Suprapubic skin (tissue), 4 donors: ENCODE results near the gene ZNF14. TPM values are rescaled to one million over a fixed set of nuclear protein-coding genes. Genes with fewer than 3 reads are reported as not detected.

ENCODE experiments used
- DNase-seq, 2 donors: peaks; one replicate each; pipeline ENCODE4 v3.0.0-alpha.2; 2019; ENCODE audit warnings: low spot score in 2 of 2
- H3K27ac ChIP-seq: fragments of 200-600 bp; sonication (generic); one replicate; pipeline ENCODE4 v1.5.1; 2019
- H3K27me3 ChIP-seq: fragments of 200-600 bp; sonication (generic); one replicate; pipeline ENCODE4 v1.5.1; 2019
- H3K36me3 ChIP-seq: fragments of 200-600 bp; sonication (generic); one replicate; pipeline ENCODE4 v1.5.1; 2019
- H3K4me1 ChIP-seq: fragments of 200-600 bp; sonication (generic); one replicate; pipeline ENCODE4 v1.5.1; 2019
- H3K4me3 ChIP-seq: fragments of 200-600 bp; sonication (generic); one replicate; pipeline ENCODE4 v1.5.1; 2019; ENCODE audit warnings: mild to moderate bottlenecking
- H3K9me3 ChIP-seq: fragments of 200-600 bp; sonication (generic); one replicate; pipeline ENCODE4 v1.5.1; 2019
- CTCF ChIP-seq, 2 donors: fragments of 200-600 bp in 1 of 2; fragments of 450-650 bp in 1 of 2; sonication (generic) in 1 of 2; IDR thresholded peaks; one replicate each; pipeline ENCODE4 v1.5.1; 2016 to 2019; ENCODE audit warnings: antibody characterized with exemption in 2 of 2, mild to moderate bottlenecking in 1 of 2, moderate library complexity in 1 of 2
- EP300 ChIP-seq: sonication (generic); formaldehyde crosslinking; IDR thresholded peaks from one replicate; pipeline ENCODE4 v1.6.1; 2017; ENCODE audit warnings: antibody characterized with exemption
- POLR2A ChIP-seq, 2 donors: fragments of 450-650 bp; IDR thresholded peaks; one replicate each; pipeline ENCODE4 v1.6.1; 2017; ENCODE audit warnings: antibody characterized with exemption in 2 of 2, mild to moderate bottlenecking in 2 of 2, moderate library complexity in 2 of 2
- POLR2AphosphoS5 ChIP-seq, 3 donors: sonication (generic); formaldehyde crosslinking; IDR thresholded peaks; one replicate each; pipeline ENCODE4 v1.6.1; 2017; ENCODE audit warnings: antibody characterized with exemption in 3 of 3
- WGBS: methylation state at CpG from one replicate; pipeline ENCODE4 v1.1.5; 2018; 5-methylcytosine and 5-hydroxymethylcytosine counted together
- total RNA-seq, 4 donors: library from RNA; depleted of rRNA; stranded (reverse); fragments of >200 nt; gene quantifications; one replicate each; pipeline ENCODE4 v1.1.0, GENCODE V29; 2016

The ZNF14 gene
- total RNA-seq, 4 donors from 2014 or later = 4.9 to 12.3 (median 6.1) TPM

- no peak overlapping the region for H3K27ac ChIP-seq
- H3K4me1 ChIP-seq = no peaks in the 10 kb centered on the region
- no peaks in the 10 kb centered on the region for H3K9me3 ChIP-seq
- DNase-seq = no peak
- H3K27me3 ChIP-seq = no peaks in the 10 kb centered on the region
- no peak overlapping the region for H3K4me3 ChIP-seq
- no peak for TF ChIP-seq POLR2A (IDR thresholded peaks at IDR 0.05)
- no peak for TF ChIP-seq POLR2AphosphoS5 (IDR thresholded peaks at IDR 0.05)
- TF ChIP-seq CTCF (IDR thresholded peaks at IDR 0.05) = no peak
- TF ChIP-seq EP300 = no peak
- no peaks in the 10 kb centered on the region for H3K36me3 ChIP-seq
- 83% methylated on average over 8 of the region's 8 CpGs for WGBS
Measured at GRCh38 chr19:19737559-19738332, 4.8 kb upstream of the ZNF14 start.

- peaks cover 43% of the 10 kb centered on the region for H3K9me3 ChIP-seq
- no peak for DNase-seq
- WGBS = 97% methylated on average over 2 of the region's 2 CpGs
- no peak for TF ChIP-seq EP300
- TF ChIP-seq POLR2AphosphoS5 (IDR thresholded peaks at IDR 0.05) = no peak
- no peak for TF ChIP-seq POLR2A (IDR thresholded peaks at IDR 0.05)
- TF ChIP-seq CTCF (IDR thresholded peaks at IDR 0.05) = no peak
- no peak overlapping the region for H3K27ac ChIP-seq
- H3K4me3 ChIP-seq = no peak overlapping the region
- peaks cover 8% of the 10 kb centered on the region for H3K36me3 ChIP-seq
- H3K4me1 ChIP-seq = no peaks in the 10 kb centered on the region
- no peaks in the 10 kb centered on the region for H3K27me3 ChIP-seq
Measured at GRCh38 chr19:19721896-19722295, 11.0 kb downstream of the ZNF14 start.

GRCh38 chr19:19719798-19720197 is 13.1 kb downstream of the ZNF14 start:
- peaks cover 22% of the 10 kb centered on the region for H3K36me3 ChIP-seq
- no peak for TF ChIP-seq POLR2A (IDR thresholded peaks at IDR 0.05)
- no peak for TF ChIP-seq EP300
- TF ChIP-seq CTCF (IDR thresholded peaks at IDR 0.05) = no peak
- TF ChIP-seq POLR2AphosphoS5 (IDR thresholded peaks at IDR 0.05) = no peak
- 98% methylated on average over 2 of the region's 2 CpGs for WGBS

GRCh38 chr19:19711934-19712828 is 20.7 kb downstream of the ZNF14 start:
- TF ChIP-seq POLR2A (IDR thresholded peaks at IDR 0.05) (no peak), EP300 (no peak), POLR2AphosphoS5 (IDR thresholded peaks at IDR 0.05) (no peak), CTCF (IDR thresholded peaks at IDR 0.05) (no peak)
- no peak overlapping the region for H3K4me3 ChIP-seq
- 97% methylated on average over 10 of the region's 10 CpGs for WGBS

More at GRCh38 chr19:19719798-19720197, 13.1 kb downstream of the ZNF14 start:
- DNase-seq = no peak
- Histone ChIP-seq H3K4me1 (no peaks in the 10 kb centered on the region), H3K4me3 (no peak overlapping the region), H3K9me3 (peaks cover 63% of the 10 kb centered on the region), H3K27me3 (no peaks in the 10 kb centered on the region), H3K27ac (no peak overlapping the region)

More at GRCh38 chr19:19711934-19712828, 20.7 kb downstream of the ZNF14 start:
- DNase-seq = no peak
- Histone ChIP-seq H3K4me1 (no peaks in the 10 kb centered on the region), H3K9me3 (peaks cover 95% of the 10 kb centered on the region), H3K27me3 (no peaks in the 10 kb centered on the region), H3K36me3 (peaks cover 53% of the 10 kb centered on the region), H3K27ac (no peak overlapping the region)
